IMR-90 (cell line): Measurements from ENCODE around the gene SYNE1.

Experiments used
- BHLHE40 ChIP-seq: fragments of 150-350 bp; IDR thresholded peaks from 2 replicates; pipeline ENCODE4 v1.6.1; 2016; ENCODE audit warnings: mild to moderate bottlenecking, low read depth, low read length
- CHD1 ChIP-seq: IDR thresholded peaks from 2 replicates; pipeline ENCODE4 v1.6.1; 2012; ENCODE audit warnings: low read depth, low read length, improper control_type of control experiment
- CTCF ChIP-seq: conservative IDR thresholded peaks from 2 replicates; pipeline ENCODE4 v1.5.1; 2012; ENCODE audit warnings: mild to moderate bottlenecking, low read depth, low read length, improper control_type of control experiment
- MAFK ChIP-seq: IDR thresholded peaks from 2 replicates; pipeline ENCODE4 v1.6.1; 2012; ENCODE audit warnings: low read depth, low read length, improper control_type of control experiment
- MXI1 ChIP-seq: IDR thresholded peaks from 2 replicates; pipeline ENCODE4 v1.6.1; 2012; ENCODE audit warnings: low read depth, mild to moderate bottlenecking, low read length, moderate library complexity, borderline replicate concordance
- POLR2A ChIP-seq: IDR thresholded peaks from 2 replicates; pipeline ENCODE4 v1.6.1; 2012; ENCODE audit warnings: mild to moderate bottlenecking, low read depth, low read length
- RAD21 ChIP-seq: IDR thresholded peaks from 2 replicates; pipeline ENCODE4 v1.6.1; 2012; ENCODE audit warnings: low read length, improper control_type of control experiment
- RCOR1 ChIP-seq: IDR thresholded peaks from 2 replicates; pipeline ENCODE4 v1.6.1; 2012; ENCODE audit warnings: mild to moderate bottlenecking, low read length, improper control_type of control experiment; ENCODE audit not compliant: insufficient replicate concordance
- RFX5 ChIP-seq: IDR thresholded peaks from 2 replicates; pipeline ENCODE4 v1.8.0; 2012; ENCODE audit warnings: low read depth, mild to moderate bottlenecking, low read length, moderate library complexity
- USF2 ChIP-seq: fragments of 150-350 bp; IDR thresholded peaks from 2 replicates; pipeline ENCODE4 v1.6.1; 2017; ENCODE audit warnings: mild to moderate bottlenecking, antibody characterized with exemption, low read length, low read depth

GRCh38 chr6:152143359-152143758 is 493.8 kb downstream of the SYNE1 start:
- TF ChIP-seq USF2 (no peak), CTCF (no peak), RAD21 (no peak), RCOR1 (no peak), RFX5 (no peak), POLR2A (no peak), BHLHE40 (no peak), MXI1 (no peak), CHD1 (no peak), MAFK (no peak)
